Natural killer cell (primary cell): ENCODE data around the gene MYH10. TPM values are rescaled to one million over a fixed set of nuclear protein-coding genes. Genes with fewer than 3 reads are reported as not detected.

Experiments
- ATAC-seq, 3 donors: fragments of 150-1000 bp in 2 of 3; fragments of 200-7000 bp in 1 of 3; cut with Tn5 transposase; 1 replicate in 1 of 3; 2 replicates in 2 of 3; pipeline ENCODE4 v1.10.0; 2021; ENCODE audit warnings: mild to moderate bottlenecking in 2 of 3, moderate library complexity in 2 of 3
- DNase-seq, 2 donors: peaks; one replicate each; pipeline versions ENCODE4 v3.0.0 to v3.0.0-alpha.2; 2013 to 2021; ENCODE audit warnings: mixed read lengths in 1 of 2
- H3K27ac ChIP-seq: one replicate; pipeline ENCODE4 v1.5.1; 2013; ENCODE audit warnings: mild to moderate bottlenecking, low read length
- H3K27me3 ChIP-seq: one replicate; pipeline ENCODE4 v1.6.1; 2013; ENCODE audit warnings: low read length; ENCODE audit not compliant: control insufficient read depth, insufficient read depth
- H3K36me3 ChIP-seq: one replicate; pipeline ENCODE4 v1.6.1; 2013; ENCODE audit warnings: low read length; ENCODE audit not compliant: control insufficient read depth, insufficient read depth
- H3K4me1 ChIP-seq: one replicate; pipeline ENCODE4 v1.6.1; 2013; ENCODE audit warnings: low read length; ENCODE audit not compliant: control insufficient read depth, insufficient read depth
- H3K4me3 ChIP-seq: one replicate; pipeline ENCODE4 v1.5.1; 2013; ENCODE audit warnings: low read length
- H3K9me3 ChIP-seq: one replicate; pipeline ENCODE4 v1.6.1; 2013; ENCODE audit warnings: low read length; ENCODE audit not compliant: control insufficient read depth, insufficient read depth
- H3K27ac Mint-ChIP-seq, 2 donors: one replicate each; pipeline ENCODE4 v1.8.0; 2022; ENCODE audit warnings: mild to moderate bottlenecking in 2 of 2, mixed read lengths in 2 of 2, moderate library complexity in 1 of 2
- H3K27me3 Mint-ChIP-seq, 2 donors: one replicate each; pipeline ENCODE4 v1.8.0; 2022; ENCODE audit warnings: low read depth in 2 of 2, mixed read lengths in 2 of 2
- H3K36me3 Mint-ChIP-seq: one replicate; pipeline ENCODE4 v1.8.0; 2022; ENCODE audit warnings: mixed read lengths
- H3K4me1 Mint-ChIP-seq, 2 donors: one replicate each; pipeline ENCODE4 v1.8.0; 2022; ENCODE audit warnings: mixed read lengths in 2 of 2
- H3K4me3 Mint-ChIP-seq: one replicate; pipeline ENCODE4 v1.8.0; 2022; ENCODE audit warnings: mild to moderate bottlenecking, moderate library complexity, mixed read lengths
- H3K9me3 Mint-ChIP-seq, 2 donors: one replicate each; pipeline ENCODE4 v1.8.0; 2022; ENCODE audit warnings: mixed read lengths in 2 of 2
- CTCF ChIP-seq: fragments of 200-600 bp; IDR thresholded peaks from one replicate; pipeline ENCODE4 v1.8.0; 2022; ENCODE audit warnings: antibody characterized with exemption
- WGBS: methylation state at CpG from one replicate; pipeline ENCODE4 v1.1.7; 2013; ENCODE audit warnings: missing lambda C conversion rate; ENCODE audit not compliant: insufficient coverage; 5-methylcytosine and 5-hydroxymethylcytosine counted together
- intact Hi-C: fragments of 100-400 bp; cut with micrococcal nuclease; formaldehyde crosslinking; loops from one replicate; pipeline ENCODE4 v1.14.2; 2022
- total RNA-seq, 4 donors: library from RNA; stranded (reverse); fragments of 120-200 nt in 1 of 4; gene quantifications; one replicate each; pipeline versions ENCODE4 v1.2.3 to v1.2.4, GENCODE V29; 2013 to 2022

The MYH10 gene
- total RNA-seq, 3 donors from 2014 or later (not counting 1 experiment from before 2014, with no cell fraction given) = 0.28 to 1.5 (median 1.0) TPM

- Mint-ChIP-seq H3K4me1 (no peaks in the 10 kb centered on the region), H3K36me3 (no peaks in the 10 kb centered on the region), H3K4me3 (no peak overlapping the region), H3K9me3 (no peaks in the 10 kb centered on the region), H3K27me3 (peaks cover 8 to 20% of the 10 kb centered on the region in 2 donors), H3K27ac (no peak overlapping the region)
- H3K36me3 ChIP-seq = no peaks in the 10 kb centered on the region
- ATAC-seq = no peak
- H3K27ac ChIP-seq = no peak overlapping the region
- intact Hi-C loops = no loop called here
- no CpG with 5 or more reads among the region's 1 CpG for WGBS
- H3K4me3 ChIP-seq = no peak overlapping the region
- no peak for TF ChIP-seq CTCF
- no peaks in the 10 kb centered on the region for H3K4me1 ChIP-seq
- no peak for DNase-seq
- no peaks in the 10 kb centered on the region for H3K27me3 ChIP-seq
- H3K9me3 ChIP-seq = no peaks in the 10 kb centered on the region
These were observed 36.7 kb downstream of the MYH10 start for GRCh38 chr17:8593830-8594229.

- H3K4me1 ChIP-seq = no peaks in the 10 kb centered on the region
- no CpG with 5 or more reads among the region's 2 CpGs for WGBS
- Mint-ChIP-seq H3K4me1 (no peaks in the 10 kb centered on the region), H3K36me3 (no peaks in the 10 kb centered on the region), H3K9me3 (no peaks in the 10 kb centered on the region), H3K4me3 (no peak overlapping the region), H3K27ac (no peak overlapping the region), H3K27me3 (peaks cover 12 to 26% of the 10 kb centered on the region in 2 donors)
- no peaks in the 10 kb centered on the region for H3K27me3 ChIP-seq
- H3K36me3 ChIP-seq = no peaks in the 10 kb centered on the region
- TF ChIP-seq CTCF = no peak
- ATAC-seq (no peak), DNase-seq (no peak)
- intact Hi-C loops = no loop called here
- no peak overlapping the region for H3K4me3 ChIP-seq
- no peaks in the 10 kb centered on the region for H3K9me3 ChIP-seq
- no peak overlapping the region for H3K27ac ChIP-seq
These were observed 37.2 kb downstream of the MYH10 start for GRCh38 chr17:8593276-8593675.

- H3K27me3 Mint-ChIP-seq = peaks cover 19 to 47% of the 10 kb centered on the region in 2 donors
- intact Hi-C loops = loop anchor here (10.0 kb wide), 1 partner anchor 156 kb away; the partner anchor contains the start of gene CCDC42
- no peak for TF ChIP-seq CTCF
- ATAC-seq (no peak), DNase-seq (no peak)
- Histone ChIP-seq H3K27ac (no peak overlapping the region), H3K4me1 (no peaks in the 10 kb centered on the region), H3K4me3 (no peak overlapping the region), H3K36me3 (no peaks in the 10 kb centered on the region), H3K27me3 (no peaks in the 10 kb centered on the region), H3K9me3 (no peaks in the 10 kb centered on the region)
- H3K27ac Mint-ChIP-seq = no peak overlapping the region
- H3K4me1 Mint-ChIP-seq = no peaks in the 10 kb centered on the region
- H3K36me3 Mint-ChIP-seq = no peaks in the 10 kb centered on the region
- WGBS = 84% methylated on average over 7 of the region's 8 CpGs
- H3K9me3 Mint-ChIP-seq = no peaks in the 10 kb centered on the region
- H3K4me3 Mint-ChIP-seq = no peak overlapping the region
These were observed 41.5 kb downstream of the MYH10 start for GRCh38 chr17:8588877-8589554.

GRCh38 chr17:8586766-8587165 is 43.8 kb downstream of the MYH10 start:
- Mint-ChIP-seq H3K4me3 (no peak overlapping the region), H3K36me3 (no peaks in the 10 kb centered on the region), H3K27me3 (peaks cover 17 to 36% of the 10 kb centered on the region in 2 donors), H3K4me1 (no peaks in the 10 kb centered on the region), H3K9me3 (no peaks in the 10 kb centered on the region), H3K27ac (no peak overlapping the region)
- Histone ChIP-seq H3K4me1 (no peaks in the 10 kb centered on the region), H3K27me3 (no peaks in the 10 kb centered on the region), H3K36me3 (no peaks in the 10 kb centered on the region), H3K27ac (no peak overlapping the region), H3K4me3 (no peak overlapping the region), H3K9me3 (no peaks in the 10 kb centered on the region)
- no peak for ATAC-seq
- TF ChIP-seq CTCF = no peak
- 78% methylated on average over 4 of the region's 4 CpGs for WGBS
- intact Hi-C loops = loop anchor here (10.0 kb wide), 1 partner anchor 158 kb away; the partner anchor contains the start of gene CCDC42
- DNase-seq = no peak
